ENCODE results near the gene SCG3. TPM values are rescaled to one million over a fixed set of nuclear protein-coding genes. Genes with fewer than 3 reads are reported as not detected.

Gene SCG3
- total RNA-seq, 2 donors from 2014 or later: not detected

GRCh38 chr15:51667478-51667877 lies 13.8 kb upstream of the SCG3 start:
- H3K27me3 Mint-ChIP-seq: peaks cover 33% of the 10 kb centered on the region

DNA sequence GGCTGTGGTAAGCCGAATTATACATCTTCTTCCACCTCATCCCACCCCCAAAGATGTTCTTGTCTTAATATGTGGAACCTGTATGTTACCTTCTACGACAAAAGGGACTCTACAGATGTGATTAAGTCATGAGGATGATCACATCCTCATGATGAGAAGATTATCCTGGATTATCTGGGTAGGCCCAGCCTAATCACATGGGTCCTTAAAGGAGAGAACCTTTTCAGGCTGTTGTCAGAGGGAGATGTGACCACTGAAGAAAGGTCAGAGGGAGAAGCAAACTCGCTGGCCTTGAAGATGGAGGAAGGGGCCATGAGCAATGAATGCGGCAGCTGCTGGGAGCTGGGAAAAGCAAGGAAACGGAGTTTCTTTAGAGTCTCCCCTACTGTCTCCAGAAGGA lies 12.9 kb upstream of the SCG3 start:
- H3K9me3 ChIP-seq (ENCODE audit: control insufficient read depth, low read length, poor library complexity, severe bottlenecking): no peaks in the 10 kb centered on the region
- ATAC-seq (no peak), DNase-seq (no peak)
- H3K27me3 Mint-ChIP-seq: peaks cover 40% of the 10 kb centered on the region
- no peak overlapping the region for H3K27ac Mint-ChIP-seq
- H3K36me3 Mint-ChIP-seq (ENCODE audit: low read depth): peaks cover 3% of the 10 kb centered on the region
- no peak overlapping the region for H3K4me3 Mint-ChIP-seq
- no peaks in the 10 kb centered on the region for H3K4me1 Mint-ChIP-seq

More at GRCh38 chr15:51667478-51667877, 13.8 kb upstream of the SCG3 start:
- no peak for DNase-seq
- H3K9me3 ChIP-seq (ENCODE audit: control insufficient read depth, low read length, poor library complexity, severe bottlenecking): no peaks in the 10 kb centered on the region
- no peaks in the 10 kb centered on the region for H3K4me1 Mint-ChIP-seq
- ATAC-seq: no peak
- no peak overlapping the region for H3K4me3 Mint-ChIP-seq
- H3K36me3 Mint-ChIP-seq (ENCODE audit: low read depth): peaks cover 3% of the 10 kb centered on the region
- no peak overlapping the region for H3K27ac Mint-ChIP-seq

DNA sequence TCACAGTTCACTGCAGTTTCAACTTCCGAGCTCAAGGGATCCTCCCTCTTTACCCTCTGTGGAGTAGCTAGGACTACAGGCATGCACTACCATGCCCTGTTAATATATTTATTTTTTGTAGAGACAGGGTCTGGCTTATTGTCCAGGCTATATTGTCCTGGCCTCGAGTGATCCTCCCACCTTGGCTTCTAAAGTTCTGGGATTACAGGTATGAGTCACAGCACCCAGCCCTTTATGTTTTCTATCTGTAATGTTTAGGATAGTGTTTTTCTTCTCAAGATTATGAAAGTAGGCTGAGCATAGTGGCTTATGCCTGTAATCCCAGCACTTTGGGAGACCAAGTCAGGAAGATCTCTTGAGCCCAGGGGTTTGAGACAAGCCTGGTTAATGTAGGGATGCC lies 11.9 kb upstream of the SCG3 start:
- DNase-seq (no peak), ATAC-seq (no peak)
- H3K36me3 Mint-ChIP-seq (ENCODE audit: low read depth): peaks cover 3% of the 10 kb centered on the region
- no peak overlapping the region for H3K27ac Mint-ChIP-seq
- no peaks in the 10 kb centered on the region for H3K4me1 Mint-ChIP-seq
- no peak overlapping the region for H3K4me3 Mint-ChIP-seq
- no peaks in the 10 kb centered on the region for H3K9me3 ChIP-seq (ENCODE audit: control insufficient read depth, low read length, poor library complexity, severe bottlenecking)
- peaks cover 40% of the 10 kb centered on the region for H3K27me3 Mint-ChIP-seq

GRCh38 chr15:51672155-51672687 lies 9.1 kb upstream of the SCG3 start:
- no peaks in the 10 kb centered on the region for H3K9me3 ChIP-seq (ENCODE audit: control insufficient read depth, low read length, poor library complexity, severe bottlenecking)
- no peak for DNase-seq
- Mint-ChIP-seq H3K4me3 (no peak overlapping the region), H3K36me3 (ENCODE audit: low read depth) (peaks cover 3% of the 10 kb centered on the region), H3K4me1 (no peaks in the 10 kb centered on the region), H3K27me3 (peaks cover 51% of the 10 kb centered on the region), H3K27ac (no peak overlapping the region)
- ATAC-seq: no peak

GRCh38 chr15:51672913-51673857 lies 8.1 kb upstream of the SCG3 start:
- ATAC-seq: no peak
- Mint-ChIP-seq H3K27ac (no peak overlapping the region), H3K4me3 (no peak overlapping the region), H3K27me3 (peaks cover 44% of the 10 kb centered on the region), H3K4me1 (peaks cover 2% of the 10 kb centered on the region), H3K36me3 (ENCODE audit: low read depth) (peaks cover 3% of the 10 kb centered on the region)
- H3K9me3 ChIP-seq (ENCODE audit: control insufficient read depth, low read length, poor library complexity, severe bottlenecking): no peaks in the 10 kb centered on the region
- DNase-seq: no peak

- peaks cover 3% of the 10 kb centered on the region for H3K36me3 Mint-ChIP-seq (ENCODE audit: low read depth)
- DNase-seq (no peak), ATAC-seq (no peak)
- H3K4me3 Mint-ChIP-seq: no peak overlapping the region
- peaks cover 2% of the 10 kb centered on the region for H3K4me1 Mint-ChIP-seq
- no peak overlapping the region for H3K27ac Mint-ChIP-seq
- H3K27me3 Mint-ChIP-seq: peaks cover 43% of the 10 kb centered on the region
- no peaks in the 10 kb centered on the region for H3K9me3 ChIP-seq (ENCODE audit: control insufficient read depth, low read length, poor library complexity, severe bottlenecking)
These were observed 6.1 kb upstream of the SCG3 start for GRCh38 chr15:51675234-51675633.

DNA sequence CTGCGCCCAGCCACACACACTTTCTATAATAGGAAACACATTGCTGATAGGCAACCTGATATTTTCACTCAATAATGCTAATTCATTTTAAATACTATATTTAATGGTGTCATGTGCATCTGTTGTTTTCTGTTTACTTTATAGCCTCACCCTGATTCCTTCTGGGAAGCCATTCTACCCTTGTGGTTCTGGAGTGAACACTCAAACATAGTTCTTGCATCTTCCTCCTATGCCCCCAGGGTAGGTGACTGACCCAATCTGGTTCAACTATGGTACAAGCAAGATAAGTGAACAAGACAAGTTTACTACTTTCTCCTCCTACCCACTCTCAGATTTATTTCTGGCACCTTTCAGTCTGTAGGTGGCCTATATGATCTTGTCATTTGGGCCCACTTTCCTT lies 4.3 kb upstream of the SCG3 start:
- Mint-ChIP-seq H3K27me3 (peaks cover 46% of the 10 kb centered on the region), H3K4me3 (no peak overlapping the region), H3K27ac (no peak overlapping the region), H3K36me3 (ENCODE audit: low read depth) (no peaks in the 10 kb centered on the region), H3K4me1 (peaks cover 2% of the 10 kb centered on the region)
- no peaks in the 10 kb centered on the region for H3K9me3 ChIP-seq (ENCODE audit: control insufficient read depth, low read length, poor library complexity, severe bottlenecking)
- ATAC-seq: no peak
- DNase-seq: no peak

- peaks cover 44% of the 10 kb centered on the region for H3K27me3 Mint-ChIP-seq
These were observed 3.9 kb upstream of the SCG3 start for GRCh38 chr15:51677452-51677851.

GRCh38 chr15:51678096-51678495 lies 3.2 kb upstream of the SCG3 start:
- H3K36me3 Mint-ChIP-seq (ENCODE audit: low read depth): no peaks in the 10 kb centered on the region
- no peaks in the 10 kb centered on the region for H3K9me3 ChIP-seq (ENCODE audit: control insufficient read depth, low read length, poor library complexity, severe bottlenecking)
- no peak overlapping the region for H3K27ac Mint-ChIP-seq
- DNase-seq (no peak), ATAC-seq (no peak)
- peaks cover 2% of the 10 kb centered on the region for H3K4me1 Mint-ChIP-seq
- peaks cover 42% of the 10 kb centered on the region for H3K27me3 Mint-ChIP-seq
- no peak overlapping the region for H3K4me3 Mint-ChIP-seq

More at GRCh38 chr15:51677452-51677851, 3.9 kb upstream of the SCG3 start:
- no peaks in the 10 kb centered on the region for H3K9me3 ChIP-seq (ENCODE audit: control insufficient read depth, low read length, poor library complexity, severe bottlenecking)
- peaks cover 2% of the 10 kb centered on the region for H3K4me1 Mint-ChIP-seq
- no peak overlapping the region for H3K4me3 Mint-ChIP-seq
- DNase-seq: no peak
- ATAC-seq: no peak
- H3K27ac Mint-ChIP-seq: no peak overlapping the region
- no peaks in the 10 kb centered on the region for H3K36me3 Mint-ChIP-seq (ENCODE audit: low read depth)

- Mint-ChIP-seq H3K4me1 (peaks cover 2% of the 10 kb centered on the region), H3K4me3 (no peak overlapping the region), H3K27me3 (peaks cover 46% of the 10 kb centered on the region), H3K36me3 (ENCODE audit: low read depth) (no peaks in the 10 kb centered on the region), H3K27ac (no peak overlapping the region)
- no peaks in the 10 kb centered on the region for H3K9me3 ChIP-seq (ENCODE audit: control insufficient read depth, low read length, poor library complexity, severe bottlenecking)
- ATAC-seq (no peak), DNase-seq (no peak)
These were observed 982 bp upstream of the SCG3 start for GRCh38 chr15:51680321-51680720.

DNA sequence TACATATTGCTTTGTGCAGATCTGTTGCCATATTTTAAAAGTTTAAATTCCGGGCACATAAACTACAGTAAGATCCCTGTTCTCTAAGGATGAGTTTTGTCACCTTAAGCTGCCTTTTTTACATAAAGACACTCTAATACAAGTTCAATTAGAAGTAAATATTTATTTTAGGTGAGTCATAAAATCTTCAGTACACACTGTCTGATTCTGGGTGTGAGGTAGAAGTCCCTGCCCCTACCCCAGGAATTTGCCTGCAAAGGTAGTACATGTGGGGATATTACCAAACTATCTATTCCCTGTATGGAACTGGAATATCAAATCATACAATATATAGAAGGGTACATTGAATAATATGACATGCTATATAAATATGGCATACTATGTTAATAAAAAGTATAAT lies 6.3 kb downstream of the SCG3 start:
- H3K27me3 Mint-ChIP-seq: peaks cover 57% of the 10 kb centered on the region
- ATAC-seq: no peak
- H3K4me1 Mint-ChIP-seq: peaks cover 16% of the 10 kb centered on the region
- no peaks in the 10 kb centered on the region for H3K36me3 Mint-ChIP-seq (ENCODE audit: low read depth)
- H3K4me3 Mint-ChIP-seq: no peak overlapping the region
- DNase-seq: no peak
- no peaks in the 10 kb centered on the region for H3K9me3 ChIP-seq (ENCODE audit: control insufficient read depth, low read length, poor library complexity, severe bottlenecking)
- H3K27ac Mint-ChIP-seq: no peak overlapping the region

DNA sequence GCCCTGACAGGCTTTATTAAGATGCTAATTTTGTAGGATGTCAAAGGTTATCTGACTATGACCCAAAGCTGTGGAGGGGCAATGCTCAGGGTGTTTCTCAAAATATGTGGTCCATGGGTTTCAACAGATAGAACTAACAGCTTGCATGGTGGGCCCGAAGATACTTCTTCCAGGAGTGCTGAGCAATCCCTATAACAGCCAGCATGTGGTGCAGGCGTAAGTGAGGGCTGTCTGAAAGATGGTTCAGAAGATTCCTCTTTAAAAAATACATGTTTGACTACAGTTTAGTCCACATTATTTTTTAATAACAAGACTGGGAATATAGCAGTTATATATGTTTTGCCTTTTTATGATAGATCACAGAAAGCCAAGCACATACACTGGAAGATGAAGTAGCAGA lies 7.6 kb downstream of the SCG3 start:
- H3K9me3 ChIP-seq (ENCODE audit: control insufficient read depth, low read length, poor library complexity, severe bottlenecking): no peaks in the 10 kb centered on the region
- ATAC-seq (no peak), DNase-seq (no peak)
- Mint-ChIP-seq H3K27ac (no peak overlapping the region), H3K4me1 (peaks cover 22% of the 10 kb centered on the region), H3K36me3 (ENCODE audit: low read depth) (no peaks in the 10 kb centered on the region), H3K27me3 (peaks cover 52% of the 10 kb centered on the region), H3K4me3 (no peak overlapping the region)

DNA sequence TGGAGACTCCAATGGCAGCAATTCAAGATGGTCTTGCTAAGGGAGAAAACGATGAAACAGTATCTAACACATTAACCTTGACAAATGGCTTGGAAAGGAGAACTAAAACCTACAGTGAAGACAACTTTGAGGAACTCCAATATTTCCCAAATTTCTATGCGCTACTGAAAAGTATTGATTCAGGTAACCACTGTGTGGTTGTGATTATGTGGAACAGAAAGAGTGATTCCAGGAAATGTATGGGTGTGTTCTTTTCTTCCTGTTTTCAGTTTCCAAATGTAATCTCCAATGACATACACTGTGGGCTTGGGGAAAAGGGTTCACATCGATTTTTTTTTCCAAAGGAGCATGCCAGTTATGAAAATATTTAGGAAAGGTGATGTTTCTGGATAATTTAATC lies 10.9 kb downstream of the SCG3 start:
- Mint-ChIP-seq H3K27me3 (peaks cover 25% of the 10 kb centered on the region), H3K36me3 (ENCODE audit: low read depth) (no peaks in the 10 kb centered on the region), H3K27ac (no peak overlapping the region), H3K4me1 (peaks cover 22% of the 10 kb centered on the region), H3K4me3 (no peak overlapping the region)
- H3K9me3 ChIP-seq (ENCODE audit: control insufficient read depth, low read length, poor library complexity, severe bottlenecking): no peaks in the 10 kb centered on the region
- ATAC-seq (no peak), DNase-seq (no peak)

DNA sequence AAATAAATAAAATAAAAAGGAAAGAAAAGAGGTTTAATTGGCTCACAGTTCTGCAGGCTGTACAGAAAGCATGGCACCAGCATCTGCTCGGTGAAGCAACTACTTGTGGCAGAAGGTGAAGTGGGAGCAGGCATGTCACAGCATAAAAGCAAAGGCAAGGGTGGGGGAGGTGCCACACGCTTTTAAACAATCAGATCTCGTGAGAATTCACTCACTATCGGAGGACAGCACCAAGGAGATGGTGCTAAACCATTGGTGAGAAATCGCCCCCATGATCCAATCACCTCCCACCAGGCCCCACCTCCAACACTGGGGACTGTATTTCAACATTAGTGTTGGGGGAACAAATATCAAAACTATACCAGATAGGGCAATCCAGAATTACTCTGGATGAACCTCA lies 15.3 kb downstream of the SCG3 start:
- ATAC-seq: no peak
- Mint-ChIP-seq H3K36me3 (ENCODE audit: low read depth) (no peaks in the 10 kb centered on the region), H3K27me3 (peaks cover 18% of the 10 kb centered on the region), H3K4me1 (peaks cover 15% of the 10 kb centered on the region), H3K27ac (no peak overlapping the region), H3K4me3 (no peak overlapping the region)
- no peak for DNase-seq
- H3K9me3 ChIP-seq (ENCODE audit: control insufficient read depth, low read length, poor library complexity, severe bottlenecking): no peaks in the 10 kb centered on the region

Measured in T-helper 17 cell (primary cell).